Suprapubic skin (tissue), 4 donors: Measurements from ENCODE around the gene POLR2B. TPM values are rescaled to one million over a fixed set of nuclear protein-coding genes. Genes with fewer than 3 reads are reported as not detected.
"Not testable (repeated sequence)": the region's sequence is repeated elsewhere in the genome, so short reads cannot be mapped to it uniquely, and the experiment has no call there.

Source experiments
- DNase-seq, 2 donors: peaks; one replicate each; pipeline ENCODE4 v3.0.0-alpha.2; 2019; ENCODE audit warnings: low spot score in 2 of 2
- H3K27ac ChIP-seq: fragments of 200-600 bp; sonication (generic); one replicate; pipeline ENCODE4 v1.5.1; 2019
- H3K27me3 ChIP-seq: fragments of 200-600 bp; sonication (generic); one replicate; pipeline ENCODE4 v1.5.1; 2019
- H3K36me3 ChIP-seq: fragments of 200-600 bp; sonication (generic); one replicate; pipeline ENCODE4 v1.5.1; 2019
- H3K4me1 ChIP-seq: fragments of 200-600 bp; sonication (generic); one replicate; pipeline ENCODE4 v1.5.1; 2019
- H3K4me3 ChIP-seq: fragments of 200-600 bp; sonication (generic); one replicate; pipeline ENCODE4 v1.5.1; 2019; ENCODE audit warnings: mild to moderate bottlenecking
- H3K9me3 ChIP-seq: fragments of 200-600 bp; sonication (generic); one replicate; pipeline ENCODE4 v1.5.1; 2019
- CTCF ChIP-seq, 2 donors: fragments of 200-600 bp in 1 of 2; fragments of 450-650 bp in 1 of 2; sonication (generic) in 1 of 2; IDR thresholded peaks; one replicate each; pipeline ENCODE4 v1.5.1; 2016 to 2019; ENCODE audit warnings: antibody characterized with exemption in 2 of 2, mild to moderate bottlenecking in 1 of 2, moderate library complexity in 1 of 2
- EP300 ChIP-seq: sonication (generic); formaldehyde crosslinking; IDR thresholded peaks from one replicate; pipeline ENCODE4 v1.6.1; 2017; ENCODE audit warnings: antibody characterized with exemption
- POLR2A ChIP-seq, 2 donors: fragments of 450-650 bp; IDR thresholded peaks; one replicate each; pipeline ENCODE4 v1.6.1; 2017; ENCODE audit warnings: antibody characterized with exemption in 2 of 2, mild to moderate bottlenecking in 2 of 2, moderate library complexity in 2 of 2
- POLR2AphosphoS5 ChIP-seq, 3 donors: sonication (generic); formaldehyde crosslinking; IDR thresholded peaks; one replicate each; pipeline ENCODE4 v1.6.1; 2017; ENCODE audit warnings: antibody characterized with exemption in 3 of 3
- WGBS: methylation state at CpG from one replicate; pipeline ENCODE4 v1.1.5; 2018; 5-methylcytosine and 5-hydroxymethylcytosine counted together
- total RNA-seq, 4 donors: library from RNA; depleted of rRNA; stranded (reverse); fragments of >200 nt; gene quantifications; one replicate each; pipeline ENCODE4 v1.1.0, GENCODE V29; 2016

Gene POLR2B
- total RNA-seq, 4 donors from 2014 or later, result 55.5 to 111 (median 61.5) TPM

- no peaks in the 10 kb centered on the region for H3K9me3 ChIP-seq
- 90% methylated on average over 1 of the region's 1 CpG for WGBS
- H3K36me3 ChIP-seq, result no peaks in the 10 kb centered on the region
- TF ChIP-seq POLR2A (IDR thresholded peaks at IDR 0.05) (no peak), CTCF (IDR thresholded peaks at IDR 0.05) (no peak)
- no peaks in the 10 kb centered on the region for H3K27me3 ChIP-seq
- H3K4me3 ChIP-seq, result no peak overlapping the region
- H3K4me1 ChIP-seq, result peaks cover 57% of the 10 kb centered on the region
- peak overlapping the region; percentile 61 for H3K27ac ChIP-seq
- DNase-seq, result no peak
These were observed 66.3 kb downstream of the POLR2B start for GRCh38 chr4:57044996-57045395.

- H3K27ac ChIP-seq, DNase-seq, H3K4me3 ChIP-seq, H3K36me3 ChIP-seq, H3K9me3 ChIP-seq, H3K27me3 ChIP-seq: not testable (repeated sequence)
- peaks cover 56% of the 10 kb centered on the region for H3K4me1 ChIP-seq
- WGBS, result 94% methylated on average over 6 of the region's 6 CpGs
These were observed 68.3 kb downstream of the POLR2B start for GRCh38 chr4:57047046-57047445.

GRCh38 chr4:57048590-57049304 is 70.1 kb downstream of the POLR2B start:
- no peak for DNase-seq
- TF ChIP-seq EP300 (no peak), POLR2A (IDR thresholded peaks at IDR 0.05) (no peak)
- Histone ChIP-seq H3K36me3 (no peaks in the 10 kb centered on the region), H3K9me3 (no peaks in the 10 kb centered on the region), H3K27me3 (no peaks in the 10 kb centered on the region), H3K4me3 (no peak overlapping the region), H3K4me1 (peaks cover 39% of the 10 kb centered on the region), H3K27ac (peak overlapping the region; percentile 34)
- 13% methylated on average over 1 of the region's 1 CpG for WGBS

GRCh38 chr4:57051095-57051494 is 72.4 kb downstream of the POLR2B start:
- Histone ChIP-seq H3K4me1 (peaks cover 20% of the 10 kb centered on the region), H3K27me3 (no peaks in the 10 kb centered on the region), H3K36me3 (no peaks in the 10 kb centered on the region), H3K9me3 (no peaks in the 10 kb centered on the region), H3K27ac (no peak overlapping the region), H3K4me3 (no peak overlapping the region)
- no peak for DNase-seq
- WGBS, result 28% methylated on average over 3 of the region's 3 CpGs
- no peak for TF ChIP-seq POLR2A (IDR thresholded peaks at IDR 0.05)
- no peak for TF ChIP-seq EP300
- no peak for TF ChIP-seq CTCF (IDR thresholded peaks at IDR 0.05)
- no peak for TF ChIP-seq POLR2AphosphoS5 (IDR thresholded peaks at IDR 0.05)

- H3K4me1 ChIP-seq, result peaks cover 20% of the 10 kb centered on the region
- DNase-seq, result no peak
- TF ChIP-seq CTCF (IDR thresholded peaks at IDR 0.05) (no peak), EP300 (no peak), POLR2AphosphoS5 (IDR thresholded peaks at IDR 0.05) (no peak), POLR2A (IDR thresholded peaks at IDR 0.05) (no peak)
- no peak overlapping the region for H3K4me3 ChIP-seq
- no peaks in the 10 kb centered on the region for H3K27me3 ChIP-seq
- H3K36me3 ChIP-seq, result no peaks in the 10 kb centered on the region
- H3K27ac ChIP-seq, result no peak overlapping the region
- H3K9me3 ChIP-seq, result no peaks in the 10 kb centered on the region
- 94% methylated on average over 2 of the region's 2 CpGs for WGBS
These were observed 72.8 kb downstream of the POLR2B start for GRCh38 chr4:57051524-57051923.

- H3K4me3 ChIP-seq, result no peak overlapping the region
- TF ChIP-seq POLR2A (IDR thresholded peaks at IDR 0.05), result no peak
- no peak for TF ChIP-seq EP300
- no peak for TF ChIP-seq CTCF (IDR thresholded peaks at IDR 0.05)
- no peak for TF ChIP-seq POLR2AphosphoS5 (IDR thresholded peaks at IDR 0.05)
- H3K4me1 ChIP-seq, result peaks cover 22% of the 10 kb centered on the region
- no peaks in the 10 kb centered on the region for H3K27me3 ChIP-seq
- no peak overlapping the region for H3K27ac ChIP-seq
- WGBS, result 66% methylated on average over 5 of the region's 5 CpGs
- no peaks in the 10 kb centered on the region for H3K9me3 ChIP-seq
- no peak for DNase-seq
- H3K36me3 ChIP-seq, result no peaks in the 10 kb centered on the region
These were observed 74.8 kb downstream of the POLR2B start for GRCh38 chr4:57053508-57053907.
